Left renal pelvis (tissue), 4 donors: ENCODE data around the gene ANKRD6. TPM values are rescaled to one million over a fixed set of nuclear protein-coding genes. Genes with fewer than 3 reads are reported as not detected.

Source experiments
- DNase-seq, 4 donors: peaks; one replicate each; pipeline ENCODE4 v3.0.0-alpha.2; 2013; ENCODE audit warnings: low read depth in 4 of 4, low spot score in 3 of 4
- polyA plus RNA-seq, 4 donors: library from polyadenylated mRNA; unstranded; fragments of 120-200 nt; gene quantifications; one replicate each; pipeline ENCODE4 v1.2.1, GENCODE V29; 2013; ENCODE audit not compliant: insufficient read length in 4 of 4

The ANKRD6 gene
- polyA plus RNA-seq, 4 donors = 17.2 to 38.6 (median 25.4) TPM

- no peak for DNase-seq
These were observed 249.1 kb downstream of the ANKRD6 start for GRCh38 chr6:89681983-89682564.

- DNase-seq = no peak
These were observed 250.0 kb downstream of the ANKRD6 start for GRCh38 chr6:89682991-89683390.

Other genes starting within 250 kb of the ANKRD6 start
- 1 to 10 TPM; 2.0 to 6.5 (median 2.4) TPM for gene GABRR1, start 215.8 kb upstream of the ANKRD6 start, polyA plus RNA-seq
- gene GABRR2, start 117.9 kb upstream of the ANKRD6 start, polyA plus RNA-seq = 1 to 10 TPM in 2 of 4 donors, under 1 TPM in 2; 0.79 to 2.6 (median 1.0) TPM
- gene UBE2J1, start 80.4 kb upstream of the ANKRD6 start, polyA plus RNA-seq = 10 to 100 TPM; 53.7 to 69.5 (median 63.3) TPM
- gene RRAGD, start 20.9 kb upstream of the ANKRD6 start, polyA plus RNA-seq = 10 to 100 TPM in 3 of 4 donors, 1 to 10 TPM in 1; 6.0 to 39.2 (median 35.5) TPM
- 10 to 100 TPM; 33.1 to 54.1 (median 45.7) TPM for gene LYRM2, start 205.6 kb downstream of the ANKRD6 start, polyA plus RNA-seq